ENCODE results near the gene DIDO1.
A peak's percentile ranks its signal among the peaks of the same experiment; 100 is the strongest.

DIDO1 gene

GRCh38 chr20:62900052-62900691, 26.1 kb downstream of the DIDO1 start:
- TF ChIP-seq CTCF (IDR thresholded peaks at IDR 0.05): peak; percentile 86
- no peak overlapping the region for H3K4me3 ChIP-seq
- peak; percentile 79 for DNase-seq (ENCODE audit: low spot score)
- H3K27ac ChIP-seq: no peak overlapping the region

- TF ChIP-seq CTCF (IDR thresholded peaks at IDR 0.05): no peak
- Histone ChIP-seq H3K4me3 (no peak overlapping the region), H3K27ac (no peak overlapping the region)
- no peak for DNase-seq (ENCODE audit: low spot score)
Observed at GRCh38 chr20:62899633-62900051, 26.7 kb downstream of the DIDO1 start.

GRCh38 chr20:62898970-62899632, 27.2 kb downstream of the DIDO1 start:
- TF ChIP-seq CTCF (IDR thresholded peaks at IDR 0.05): no peak
- H3K27ac ChIP-seq: no peak overlapping the region
- no peak for DNase-seq (ENCODE audit: low spot score)
- no peak overlapping the region for H3K4me3 ChIP-seq

- Histone ChIP-seq H3K4me3 (no peak overlapping the region), H3K27ac (no peak overlapping the region)
- TF ChIP-seq CTCF (IDR thresholded peaks at IDR 0.05): no peak
- no peak for DNase-seq (ENCODE audit: low spot score)
Observed at GRCh38 chr20:62898093-62898964, 28.0 kb downstream of the DIDO1 start.

- no peak for DNase-seq (ENCODE audit: low spot score)
- no peak overlapping the region for H3K27ac ChIP-seq
- TF ChIP-seq CTCF (IDR thresholded peaks at IDR 0.05): no peak
- H3K4me3 ChIP-seq: no peak overlapping the region
Observed at GRCh38 chr20:62897666-62898065, 28.6 kb downstream of the DIDO1 start.

GRCh38 chr20:62896526-62896925, 29.8 kb downstream of the DIDO1 start:
- no peak for DNase-seq (ENCODE audit: low spot score)
- TF ChIP-seq CTCF (IDR thresholded peaks at IDR 0.05): no peak
- H3K4me3 ChIP-seq: no peak overlapping the region
- no peak overlapping the region for H3K27ac ChIP-seq

All from coronary artery (tissue), 2 donors.